Measurements from ENCODE around the gene RNFT2. TPM values are rescaled to one million over a fixed set of nuclear protein-coding genes. Genes with fewer than 3 reads are reported as not detected.
A peak's percentile ranks its signal among the peaks of the same experiment; 100 is the strongest.

RNFT2 gene
- total RNA-seq, 1 donor from 2014 or later = 9.6 TPM

DNA sequence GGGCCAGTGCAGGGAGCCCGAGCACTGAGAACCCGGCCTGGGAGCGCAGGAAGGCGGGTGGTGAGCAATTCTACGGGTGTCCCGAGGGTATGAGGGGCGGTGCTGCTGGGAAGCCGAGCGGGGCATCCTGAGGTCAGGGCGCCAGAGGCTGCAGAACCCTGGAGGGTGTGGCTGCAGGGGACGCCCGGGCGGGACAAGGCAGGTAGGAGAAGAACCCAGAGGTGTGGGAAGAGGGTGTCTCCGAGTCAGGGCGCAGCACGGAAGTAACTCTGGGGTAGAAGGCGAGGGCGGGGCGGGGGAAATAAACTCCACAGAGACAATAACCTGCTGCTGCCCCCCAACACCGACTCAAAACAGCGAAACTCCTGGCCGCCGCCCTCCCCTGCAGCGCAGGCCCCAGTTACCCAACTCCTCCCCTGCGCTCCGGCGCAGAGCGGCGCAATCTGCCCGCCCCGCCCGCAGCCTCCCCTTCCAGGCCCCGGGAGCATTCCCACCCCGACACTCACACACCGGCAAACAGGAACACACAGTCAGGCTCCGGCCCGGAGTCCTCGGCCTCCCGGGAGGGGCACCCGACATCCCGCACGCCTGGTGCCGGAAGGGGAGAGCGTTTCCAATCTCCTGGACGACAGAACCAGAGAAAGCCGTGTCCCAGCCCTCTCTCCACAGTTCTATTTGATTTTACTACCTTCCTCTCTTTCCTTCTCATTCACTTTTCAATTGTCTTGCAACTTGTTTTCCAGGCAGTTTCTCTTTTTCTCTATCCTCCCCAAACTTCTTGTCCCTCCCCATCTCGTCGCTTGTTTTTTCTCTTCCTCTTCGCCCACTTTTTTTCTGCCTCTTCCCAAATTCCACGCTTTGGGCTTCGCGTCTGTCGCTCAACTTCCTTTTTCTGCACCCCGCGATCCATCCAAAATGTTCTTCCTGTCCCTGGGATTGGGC, 140.7 kb downstream of the RNFT2 start:
- Mint-ChIP-seq H3K4me3 (ENCODE audit: unreplicated experiment) (peak overlapping the region; percentile 72), H3K27me3 (ENCODE audit: unreplicated experiment) (peaks cover 79% of the 10 kb centered on the region), H3K4me1 (ENCODE audit: unreplicated experiment) (peaks cover 34% of the 10 kb centered on the region), H3K9me3 (ENCODE audit: unreplicated experiment) (peaks cover 7% of the 10 kb centered on the region), H3K27ac (ENCODE audit: unreplicated experiment) (no peak overlapping the region), H3K36me3 (ENCODE audit: unreplicated experiment) (peaks cover 5% of the 10 kb centered on the region)
- DNase-seq (ENCODE audit: extremely low spot score, unreplicated experiment) = no peak
- TF ChIP-seq, protein P1, sequence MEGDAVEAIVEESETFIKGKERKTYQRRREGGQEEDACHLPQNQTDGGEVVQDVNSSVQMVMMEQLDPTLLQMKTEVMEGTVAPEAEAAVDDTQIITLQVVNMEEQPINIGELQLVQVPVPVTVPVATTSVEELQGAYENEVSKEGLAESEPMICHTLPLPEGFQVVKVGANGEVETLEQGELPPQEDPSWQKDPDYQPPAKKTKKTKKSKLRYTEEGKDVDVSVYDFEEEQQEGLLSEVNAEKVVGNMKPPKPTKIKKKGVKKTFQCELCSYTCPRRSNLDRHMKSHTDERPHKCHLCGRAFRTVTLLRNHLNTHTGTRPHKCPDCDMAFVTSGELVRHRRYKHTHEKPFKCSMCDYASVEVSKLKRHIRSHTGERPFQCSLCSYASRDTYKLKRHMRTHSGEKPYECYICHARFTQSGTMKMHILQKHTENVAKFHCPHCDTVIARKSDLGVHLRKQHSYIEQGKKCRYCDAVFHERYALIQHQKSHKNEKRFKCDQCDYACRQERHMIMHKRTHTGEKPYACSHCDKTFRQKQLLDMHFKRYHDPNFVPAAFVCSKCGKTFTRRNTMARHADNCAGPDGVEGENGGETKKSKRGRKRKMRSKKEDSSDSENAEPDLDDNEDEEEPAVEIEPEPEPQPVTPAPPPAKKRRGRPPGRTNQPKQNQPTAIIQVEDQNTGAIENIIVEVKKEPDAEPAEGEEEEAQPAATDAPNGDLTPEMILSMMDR (IDR thresholded peaks at IDR 0.05) = no peak

DNA sequence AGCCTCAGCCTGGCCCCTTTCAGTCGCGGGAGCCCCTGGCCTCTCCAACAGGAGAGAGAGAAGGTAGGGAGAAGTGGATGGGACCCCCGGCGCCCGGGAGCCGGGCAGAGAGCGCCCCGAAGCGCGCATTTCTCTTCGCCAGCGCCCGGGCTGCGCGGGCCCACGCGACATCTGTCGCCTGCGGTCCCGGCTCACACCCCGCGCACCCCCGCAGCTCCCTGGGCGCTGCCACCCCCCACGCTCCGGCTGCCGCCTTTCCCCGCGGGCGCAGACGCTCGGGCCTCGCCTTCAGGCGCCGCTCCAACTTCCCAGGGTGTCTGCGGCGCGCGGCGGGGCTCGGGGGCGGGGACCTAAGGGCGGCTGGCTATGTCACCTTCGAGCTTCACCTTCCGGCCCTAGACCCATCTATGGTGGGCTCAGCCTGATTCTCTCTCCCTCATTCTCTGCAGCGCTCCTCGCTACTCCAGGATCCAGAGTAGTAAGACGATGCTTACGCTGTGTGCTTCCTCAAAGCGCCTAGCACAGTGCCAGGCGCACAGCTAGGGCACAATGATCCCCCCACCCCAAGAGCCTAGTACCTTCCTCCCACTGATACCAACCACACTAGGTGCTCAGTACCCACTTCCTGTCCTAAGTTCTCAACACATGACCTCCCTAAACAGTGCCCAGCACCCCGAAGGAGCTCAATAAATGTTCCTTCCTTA, 141.5 kb downstream of the RNFT2 start:
- TF ChIP-seq, protein P1 (IDR thresholded peaks at IDR 0.05) = no peak
- Mint-ChIP-seq H3K9me3 (ENCODE audit: unreplicated experiment) (peaks cover 2% of the 10 kb centered on the region), H3K4me1 (ENCODE audit: unreplicated experiment) (peaks cover 34% of the 10 kb centered on the region), H3K36me3 (ENCODE audit: unreplicated experiment) (peaks cover 2% of the 10 kb centered on the region), H3K4me3 (ENCODE audit: unreplicated experiment) (peak overlapping the region; percentile 81), H3K27me3 (ENCODE audit: unreplicated experiment) (peaks cover 80% of the 10 kb centered on the region), H3K27ac (ENCODE audit: unreplicated experiment) (no peak overlapping the region)
- no peak for DNase-seq (ENCODE audit: extremely low spot score, unreplicated experiment)

DNA sequence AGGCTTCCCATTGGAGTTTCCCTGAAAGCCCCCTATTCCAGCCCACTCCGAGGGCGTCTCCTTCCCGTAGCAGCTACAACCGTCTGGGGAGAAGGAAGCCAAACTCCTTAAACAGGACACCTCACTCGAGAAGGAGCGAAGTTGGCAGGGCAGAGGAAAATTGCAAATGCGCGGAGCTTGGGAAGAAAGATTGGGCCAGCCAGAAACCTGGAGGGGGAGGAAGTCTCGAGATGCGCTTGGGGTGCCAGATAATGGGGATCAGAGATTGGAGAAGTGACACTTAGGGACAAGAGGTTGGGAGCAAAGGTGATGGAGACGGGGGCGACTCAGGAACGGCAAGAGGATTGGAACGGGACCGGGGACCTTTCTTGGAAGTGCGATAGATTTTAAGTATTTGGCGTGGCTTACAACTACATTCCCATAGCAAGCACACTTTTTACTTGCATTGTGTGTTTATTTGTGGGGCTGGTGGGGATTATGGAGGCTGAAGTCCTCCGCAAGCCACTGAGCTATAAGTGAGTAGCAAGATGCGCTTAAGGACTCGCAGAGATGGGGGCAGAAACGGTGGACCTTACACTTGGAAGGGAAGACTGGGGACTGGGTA, 142.2 kb downstream of the RNFT2 start:
- TF ChIP-seq, protein P1 (IDR thresholded peaks at IDR 0.05) = no peak
- H3K4me1 Mint-ChIP-seq (ENCODE audit: unreplicated experiment) = peaks cover 34% of the 10 kb centered on the region
- peaks cover 85% of the 10 kb centered on the region for H3K27me3 Mint-ChIP-seq (ENCODE audit: unreplicated experiment)
- DNase-seq (ENCODE audit: extremely low spot score, unreplicated experiment) = no peak
- H3K27ac Mint-ChIP-seq (ENCODE audit: unreplicated experiment) = no peak overlapping the region
- no peaks in the 10 kb centered on the region for H3K9me3 Mint-ChIP-seq (ENCODE audit: unreplicated experiment)
- H3K36me3 Mint-ChIP-seq (ENCODE audit: unreplicated experiment) = no peaks in the 10 kb centered on the region
- H3K4me3 Mint-ChIP-seq (ENCODE audit: unreplicated experiment) = peak overlapping the region; percentile 81

DNA sequence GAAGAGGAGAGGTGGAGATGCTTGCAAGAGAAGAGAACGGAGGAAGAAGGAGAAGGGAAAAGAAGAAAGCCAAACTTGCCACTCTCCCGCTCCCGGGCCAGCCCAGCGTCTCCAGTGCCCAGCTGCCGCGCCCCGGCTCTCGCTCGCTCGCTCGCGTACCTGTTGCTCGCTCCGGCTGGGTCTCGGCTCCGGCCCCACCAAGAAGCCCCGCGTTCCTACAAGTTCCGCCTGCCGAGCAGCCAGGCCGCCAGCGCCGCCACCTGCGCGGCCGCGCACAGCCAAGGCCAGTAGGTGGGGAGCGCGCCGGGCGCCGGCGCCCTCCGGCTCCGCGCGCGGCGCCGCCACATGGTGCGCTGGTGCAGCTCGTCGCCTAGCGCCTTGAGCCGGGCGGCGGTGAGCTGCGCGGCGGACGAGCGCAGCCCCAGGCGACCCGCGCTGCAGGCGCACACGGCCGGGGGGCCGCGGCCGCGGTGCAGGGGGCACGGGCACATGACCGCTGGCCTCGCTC, 142.8 kb downstream of the RNFT2 start:
- Mint-ChIP-seq H3K4me1 (ENCODE audit: unreplicated experiment) (peaks cover 34% of the 10 kb centered on the region), H3K27ac (ENCODE audit: unreplicated experiment) (no peak overlapping the region), H3K27me3 (ENCODE audit: unreplicated experiment) (peaks cover 85% of the 10 kb centered on the region), H3K9me3 (ENCODE audit: unreplicated experiment) (no peaks in the 10 kb centered on the region), H3K4me3 (ENCODE audit: unreplicated experiment) (peak overlapping the region; percentile 81), H3K36me3 (ENCODE audit: unreplicated experiment) (no peaks in the 10 kb centered on the region)
- DNase-seq (ENCODE audit: extremely low spot score, unreplicated experiment) = no peak
- TF ChIP-seq, protein P1 (IDR thresholded peaks at IDR 0.05) = no peak

Measured in osteocyte (in vitro differentiated cells).